KG1 (cell line): ENCODE results near the gene TCEANC2.

Experiments
- DNase-seq: peaks from one replicate; lab custom pipeline; 2025; lab: John Stamatoyannopoulos, UW

TCEANC2 gene

GRCh38 chr1:54114955-54115354 lies 61.5 kb downstream of the TCEANC2 start:
- DNase-seq: no peak

GRCh38 chr1:54115520-54115919 lies 62.1 kb downstream of the TCEANC2 start:
- no peak for DNase-seq

GRCh38 chr1:54117815-54118563 lies 64.6 kb downstream of the TCEANC2 start:
- DNase-seq: no peak

GRCh38 chr1:54118704-54119103 lies 65.3 kb downstream of the TCEANC2 start:
- no peak for DNase-seq

GRCh38 chr1:54120018-54120697 lies 66.8 kb downstream of the TCEANC2 start:
- DNase-seq: no peak

GRCh38 chr1:54120698-54121481 lies 67.5 kb downstream of the TCEANC2 start:
- DNase-seq: no peak

- peak; percentile 42 for DNase-seq
Measured at GRCh38 chr1:54121482-54122134, 68.2 kb downstream of the TCEANC2 start.

- no peak for DNase-seq
Measured at GRCh38 chr1:54122135-54122751, 68.8 kb downstream of the TCEANC2 start.

- no peak for DNase-seq
Measured at GRCh38 chr1:54122992-54123391, 69.6 kb downstream of the TCEANC2 start.

- no peak for DNase-seq
Measured at GRCh38 chr1:54124472-54124871, 71.1 kb downstream of the TCEANC2 start.

GRCh38 chr1:54124906-54125305 lies 71.5 kb downstream of the TCEANC2 start:
- DNase-seq: no peak

- DNase-seq: no peak
Measured at GRCh38 chr1:54125386-54126070, 72.1 kb downstream of the TCEANC2 start.

- no peak for DNase-seq
Measured at GRCh38 chr1:54126271-54126815, 72.9 kb downstream of the TCEANC2 start.

GRCh38 chr1:54127594-54128300 lies 74.3 kb downstream of the TCEANC2 start:
- no peak for DNase-seq

GRCh38 chr1:54129858-54130257 lies 76.5 kb downstream of the TCEANC2 start:
- DNase-seq: no peak

- DNase-seq: no peak
Measured at GRCh38 chr1:54131419-54131818, 78.0 kb downstream of the TCEANC2 start.

GRCh38 chr1:54132495-54132894 lies 79.1 kb downstream of the TCEANC2 start:
- DNase-seq: no peak

- no peak for DNase-seq
Measured at GRCh38 chr1:54134295-54134694, 80.9 kb downstream of the TCEANC2 start.

GRCh38 chr1:54135436-54136120 lies 82.2 kb downstream of the TCEANC2 start:
- DNase-seq: no peak
